ENCODE results near the gene SCYGR2.
"Not testable (repeated sequence)": the region's sequence is repeated elsewhere in the genome, so short reads cannot be mapped to it uniquely, and the experiment has no call there.

SCYGR2 gene, protein sequence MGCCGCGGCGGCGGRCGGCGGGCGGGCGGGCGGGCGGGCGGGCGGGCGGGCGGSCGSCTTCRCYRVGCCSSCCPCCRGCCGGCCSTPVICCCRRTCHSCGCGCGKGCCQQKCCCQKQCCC

DNA sequence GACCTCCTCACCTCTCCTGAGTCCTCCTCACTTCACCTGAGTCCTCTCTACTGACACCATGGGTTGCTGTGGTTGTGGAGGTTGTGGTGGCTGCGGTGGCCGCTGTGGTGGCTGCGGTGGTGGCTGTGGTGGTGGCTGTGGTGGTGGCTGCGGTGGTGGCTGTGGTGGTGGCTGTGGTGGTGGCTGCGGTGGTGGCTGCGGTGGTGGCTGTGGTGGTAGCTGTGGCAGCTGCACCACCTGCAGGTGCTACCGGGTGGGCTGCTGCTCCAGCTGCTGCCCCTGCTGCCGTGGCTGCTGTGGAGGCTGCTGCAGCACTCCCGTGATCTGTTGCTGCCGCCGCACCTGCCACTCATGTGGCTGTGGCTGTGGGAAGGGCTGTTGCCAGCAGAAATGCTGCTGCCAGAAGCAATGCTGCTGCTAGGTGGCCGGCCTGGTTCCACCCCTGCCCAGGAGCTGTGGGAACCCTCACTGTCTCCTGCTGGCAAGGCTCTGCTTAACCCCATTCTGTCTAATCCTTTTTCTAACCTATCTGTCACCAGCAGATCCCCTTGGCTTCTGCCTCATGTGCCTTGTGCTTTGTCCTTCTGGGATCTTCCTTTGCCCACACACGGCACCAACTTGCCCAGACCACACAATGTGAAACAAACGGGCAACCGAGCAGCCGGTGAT, at the start of gene SCYGR2:
Gene SCYGR2 (plus strand): TSS at position 59 of the 669 bp plus-strand sequence. CDS start 0 bp downstream, at position 59.
- not testable (repeated sequence) for DNase-seq

DNA sequence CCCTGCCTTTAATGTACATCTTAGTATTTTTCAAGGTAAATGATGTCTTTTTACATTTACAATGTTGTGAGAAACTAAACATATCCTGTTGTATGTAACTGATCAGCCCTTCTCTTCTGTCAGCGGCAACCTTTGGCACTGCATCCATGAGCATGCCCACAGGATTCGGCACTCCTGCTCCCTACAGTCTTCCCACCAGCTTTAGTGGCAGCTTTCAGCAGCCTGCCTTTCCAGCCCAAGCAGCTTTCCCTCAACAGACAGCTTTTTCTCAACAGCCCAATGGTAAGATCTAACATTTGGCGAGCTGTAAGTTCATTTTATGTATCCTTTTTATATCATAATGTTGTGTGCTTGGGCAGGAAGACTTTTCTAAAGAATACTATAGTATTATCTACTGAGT, 46.9 kb upstream of the SCYGR2 start:
- DNase-seq: no peak

DNA sequence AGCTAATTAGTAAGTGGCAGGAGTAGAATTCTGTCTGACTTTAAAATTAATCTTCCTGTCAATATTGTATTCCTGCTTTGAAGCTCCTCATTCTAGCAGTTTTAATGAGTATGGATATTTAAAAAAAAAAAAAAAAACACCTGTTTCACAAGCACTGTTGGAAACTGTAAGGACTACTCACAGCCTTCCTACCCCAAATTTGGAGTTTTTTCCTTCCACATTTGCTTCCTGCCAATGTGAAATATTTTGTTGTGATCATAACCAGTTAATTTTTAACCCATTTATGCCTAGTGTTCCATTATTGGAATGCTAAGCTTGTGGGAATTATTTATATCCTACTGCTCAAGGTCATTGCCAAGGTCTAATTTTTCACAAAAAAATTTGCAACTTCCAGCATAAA, 36.1 kb upstream of the SCYGR2 start:
- DNase-seq: no peak

DNA sequence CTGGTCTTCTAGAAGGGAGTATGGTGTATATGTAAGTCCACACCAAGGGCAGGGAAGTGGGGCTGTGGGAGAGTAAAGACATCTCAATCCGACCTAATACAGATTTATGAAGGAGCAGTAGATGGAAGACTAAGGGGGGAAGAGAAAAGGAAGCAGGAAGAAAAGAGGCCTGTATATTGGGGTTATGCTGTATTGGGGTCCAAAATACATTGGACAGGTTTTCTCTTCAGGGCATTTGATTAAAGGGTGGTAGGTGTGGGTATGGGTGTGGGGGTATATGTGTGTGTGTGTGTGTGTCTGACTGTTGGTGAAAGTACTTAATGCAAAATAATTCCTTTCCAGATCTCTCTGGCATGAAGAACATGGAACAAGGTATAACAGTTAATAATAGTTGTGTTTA, 33.6 kb upstream of the SCYGR2 start:
- no peak for DNase-seq

DNA sequence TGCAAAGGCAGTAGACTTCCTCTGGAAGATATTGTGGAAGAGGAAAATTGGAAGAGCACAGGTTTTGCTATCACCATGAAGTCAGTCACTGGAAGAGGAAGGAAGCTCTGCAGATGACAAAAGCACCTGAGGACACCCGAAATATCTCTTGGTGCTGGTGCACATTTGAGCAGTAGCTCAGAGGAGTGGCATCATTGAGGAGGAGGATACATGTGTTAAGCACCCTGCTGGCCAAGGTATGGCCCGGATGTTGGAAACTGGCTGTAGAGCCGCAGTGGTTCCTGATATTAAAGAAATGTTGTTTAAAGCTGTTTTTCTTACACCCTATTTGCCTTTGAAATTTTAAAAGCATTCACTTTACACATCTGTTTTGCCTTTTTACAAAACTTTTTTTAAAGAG, 32.7 kb upstream of the SCYGR2 start:
- DNase-seq: no peak

DNA sequence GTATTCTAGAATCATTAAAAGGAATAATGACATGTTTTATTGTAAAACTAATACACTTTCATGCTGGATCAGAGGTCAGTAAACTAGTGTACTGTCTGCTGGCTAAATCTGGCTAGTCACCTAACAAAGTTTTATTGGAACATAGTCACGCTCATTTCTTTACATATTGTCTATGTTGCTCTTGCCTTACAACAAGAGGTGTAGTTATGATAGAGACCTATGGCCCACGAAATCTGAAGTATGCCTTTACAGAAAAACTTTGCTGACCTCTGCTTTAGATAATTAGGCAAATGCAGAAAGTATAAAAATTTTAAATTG, 29.9 kb upstream of the SCYGR2 start:
- no peak for DNase-seq

DNA sequence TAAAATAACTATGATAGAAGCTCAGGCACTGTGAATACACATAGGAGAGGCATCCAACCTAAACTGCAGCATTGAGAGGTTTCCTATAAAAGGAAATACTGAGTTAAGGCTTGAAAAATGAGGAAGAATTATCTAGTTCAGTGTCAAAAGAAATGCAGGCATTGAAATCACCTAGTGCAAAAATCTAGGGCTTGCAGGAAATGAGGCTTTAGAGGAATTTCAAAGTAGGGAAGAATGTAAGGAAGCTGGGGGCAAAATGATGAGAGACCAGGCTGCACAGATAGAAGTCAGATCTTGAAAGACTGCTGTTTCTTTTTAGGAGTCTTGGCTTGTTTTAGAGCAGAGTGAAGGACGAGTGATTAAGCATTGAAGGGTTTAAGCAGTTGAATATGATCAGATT, 28.1 kb upstream of the SCYGR2 start:
- no peak for DNase-seq

DNA sequence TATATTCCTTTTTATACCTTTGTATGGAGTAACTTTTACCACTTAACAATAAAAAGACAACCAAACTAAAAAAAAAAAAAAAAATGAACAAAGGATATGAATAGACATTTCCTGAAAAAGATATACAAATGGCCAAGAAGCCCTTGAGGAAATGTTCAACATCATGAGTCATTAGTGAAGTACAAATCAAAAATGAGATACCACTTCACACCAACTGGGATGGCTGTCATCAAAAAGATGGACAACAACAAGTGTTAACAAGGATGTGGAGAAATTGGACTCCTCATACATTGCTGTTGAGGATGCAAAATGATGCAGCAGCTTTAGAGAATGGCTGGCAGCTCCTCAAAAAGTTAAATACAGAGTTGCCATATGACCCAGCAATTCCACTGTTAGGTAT, 22.6 kb upstream of the SCYGR2 start:
- DNase-seq: no peak

DNA sequence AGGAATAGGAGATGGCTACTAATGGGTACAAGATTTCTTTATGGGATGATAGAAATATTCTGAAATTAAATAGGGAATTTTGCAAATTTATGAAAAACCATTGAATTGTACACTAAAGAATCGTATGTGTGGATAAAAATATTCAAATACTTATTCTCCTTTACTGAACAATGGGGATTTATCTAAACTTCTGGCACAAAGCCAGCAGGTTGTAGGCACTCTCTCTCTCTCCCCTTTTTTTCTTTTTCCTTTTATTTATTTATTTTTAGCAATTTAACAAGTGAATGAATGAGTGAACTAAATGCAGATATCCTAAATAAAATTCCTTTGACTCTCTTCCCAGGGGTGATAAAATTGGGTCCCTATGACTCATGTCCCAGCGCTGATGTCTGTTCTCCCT, 21.9 kb upstream of the SCYGR2 start:
- DNase-seq: no peak

DNA sequence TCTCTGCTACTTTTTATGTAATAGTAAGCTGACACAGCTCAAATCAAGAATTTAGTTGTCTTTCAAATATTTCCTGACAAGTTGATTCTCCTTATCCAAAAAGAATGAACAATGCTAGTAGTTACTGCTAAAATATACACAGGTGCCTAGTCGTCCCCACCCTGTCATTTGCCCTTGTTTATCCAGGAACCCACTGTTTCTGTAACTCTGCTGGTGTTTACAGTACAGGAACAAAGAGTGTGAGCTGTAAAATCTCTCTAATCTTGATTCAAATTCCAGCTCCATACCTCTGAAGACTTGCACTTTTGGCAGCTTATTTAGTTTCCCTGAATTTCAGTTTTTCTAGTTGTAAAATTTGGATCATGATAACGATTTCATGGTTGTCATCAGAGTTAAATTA, 21.1 kb upstream of the SCYGR2 start:
- no peak for DNase-seq

DNA sequence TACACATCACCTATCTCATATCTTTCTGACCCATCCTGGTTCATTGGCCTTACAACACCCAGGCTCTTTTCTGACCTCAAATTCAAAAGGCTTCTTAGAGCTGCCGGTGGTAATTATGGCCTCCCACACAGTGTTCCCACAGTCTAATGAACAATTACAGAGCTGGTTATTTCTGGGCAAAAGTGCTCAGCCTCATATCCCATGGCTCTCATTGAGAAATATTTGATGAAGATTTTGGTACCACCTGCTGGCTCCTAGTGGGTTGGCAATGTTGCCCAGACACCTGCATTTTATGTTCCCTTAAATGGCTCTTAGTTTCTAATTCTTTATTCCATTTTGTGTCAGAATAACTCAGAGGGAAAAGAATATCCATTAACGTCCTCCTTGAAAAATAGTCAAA, 20.1 kb upstream of the SCYGR2 start:
- no peak for DNase-seq

DNA sequence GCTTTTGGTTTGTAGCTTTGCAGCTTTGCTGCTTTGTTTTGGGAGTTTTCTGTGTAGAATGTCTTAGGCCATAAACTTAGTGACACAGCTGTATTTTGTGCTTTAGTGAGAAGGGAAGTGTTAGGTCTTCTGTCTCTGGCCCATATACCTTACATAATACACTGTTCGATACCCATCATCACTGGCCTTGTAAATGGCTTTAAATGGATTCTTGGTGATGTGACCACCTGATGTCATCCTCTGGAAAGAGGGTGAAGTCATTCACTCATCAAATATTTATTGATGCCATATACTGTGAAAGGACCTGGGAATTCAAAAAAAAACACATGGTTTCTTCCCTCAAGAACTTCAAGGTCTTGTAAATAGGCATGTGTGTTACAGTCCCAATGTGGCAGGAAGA, 18.9 kb upstream of the SCYGR2 start:
- no peak for DNase-seq

DNA sequence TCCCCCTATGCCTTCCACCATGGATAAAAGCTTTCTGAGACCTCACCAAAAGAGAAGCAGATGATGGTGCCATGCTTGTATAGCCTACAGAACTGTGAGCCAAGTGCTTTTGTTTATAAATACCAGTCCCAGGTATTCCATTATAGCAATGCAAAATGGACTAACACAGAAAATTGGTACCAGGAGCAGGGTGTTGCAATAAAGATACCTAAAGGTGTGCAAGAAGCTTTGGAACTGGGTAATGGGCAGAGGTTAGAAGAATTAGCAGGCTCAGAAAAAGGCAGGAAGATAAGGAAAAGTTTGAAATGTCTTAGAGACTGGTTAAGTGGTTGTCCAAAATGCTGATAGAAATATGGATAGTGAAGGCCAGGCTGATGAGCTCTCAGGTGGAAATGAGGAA, 16.3 kb upstream of the SCYGR2 start:
- DNase-seq: no peak

DNA sequence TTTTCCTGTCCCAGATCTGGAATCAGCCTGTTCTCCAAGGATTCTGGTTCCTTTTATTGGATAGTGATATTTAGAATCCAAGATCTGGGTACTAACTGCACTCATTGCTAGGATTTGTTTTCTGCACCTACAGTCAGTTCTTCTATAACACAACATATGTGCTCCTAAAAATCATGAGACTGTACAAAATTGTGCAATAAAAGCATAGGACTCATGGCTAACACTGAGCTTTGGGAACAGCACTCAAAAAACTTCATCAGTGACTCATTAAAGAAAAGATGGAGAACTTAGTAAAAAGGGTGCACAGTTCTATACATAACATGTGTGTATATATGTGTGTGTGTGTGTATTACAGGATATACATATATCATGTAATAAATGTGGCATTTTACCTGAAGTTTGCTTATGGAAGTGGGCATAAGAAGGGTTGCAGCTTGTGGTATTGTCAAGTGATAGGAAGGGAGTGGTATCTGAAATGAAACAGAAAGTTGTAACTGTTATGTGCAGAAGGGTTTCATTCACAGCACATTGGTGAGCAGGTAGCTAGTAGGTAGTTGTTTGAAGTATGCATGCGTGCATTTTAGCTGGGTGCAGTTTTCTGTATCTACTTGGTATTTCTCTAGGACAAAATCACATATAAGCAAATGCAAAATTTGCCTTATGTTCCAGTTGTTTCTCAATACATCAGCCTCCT, 5.9 kb upstream of the SCYGR2 start:
- DNase-seq: no peak

DNA sequence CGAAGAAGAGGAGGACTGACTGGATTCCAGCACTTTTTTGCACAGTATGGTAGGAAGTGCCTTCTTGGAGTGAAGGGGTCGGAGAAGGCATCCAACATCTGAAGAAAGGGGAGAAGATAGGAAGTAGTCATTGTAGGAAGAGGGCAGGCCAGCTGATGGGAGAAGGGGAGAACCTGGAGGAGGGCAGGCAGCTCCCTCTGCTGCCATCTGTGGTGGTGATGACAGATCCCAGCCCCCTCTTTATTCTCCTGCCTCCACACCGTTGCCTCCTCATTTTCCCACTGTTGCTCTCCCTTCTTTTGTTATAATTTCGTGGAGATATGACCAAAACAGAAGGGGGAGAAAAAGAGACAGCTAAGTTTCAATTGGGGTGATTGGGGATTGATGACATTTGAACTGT, 2.9 kb upstream of the SCYGR2 start:
- DNase-seq: no peak

DNA sequence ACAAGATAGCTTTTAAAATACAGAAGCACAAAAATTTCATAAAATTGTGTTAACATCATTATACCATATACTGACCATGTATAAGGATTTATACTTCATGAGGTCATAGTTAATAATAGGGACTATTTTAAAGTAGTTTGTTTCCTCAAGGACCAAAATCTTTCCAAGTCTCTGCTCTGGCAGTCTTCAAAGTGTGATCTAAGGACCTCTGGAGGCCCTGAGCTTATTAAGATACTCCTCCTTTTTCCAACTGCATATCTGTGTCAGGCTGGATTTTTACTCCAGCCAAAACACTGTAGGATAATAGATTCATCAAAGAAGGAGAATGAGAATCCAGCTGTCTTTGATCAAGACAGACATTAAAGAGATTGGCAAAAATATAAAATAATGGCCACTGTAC, 1.7 kb upstream of the SCYGR2 start:
- no peak for DNase-seq

DNA sequence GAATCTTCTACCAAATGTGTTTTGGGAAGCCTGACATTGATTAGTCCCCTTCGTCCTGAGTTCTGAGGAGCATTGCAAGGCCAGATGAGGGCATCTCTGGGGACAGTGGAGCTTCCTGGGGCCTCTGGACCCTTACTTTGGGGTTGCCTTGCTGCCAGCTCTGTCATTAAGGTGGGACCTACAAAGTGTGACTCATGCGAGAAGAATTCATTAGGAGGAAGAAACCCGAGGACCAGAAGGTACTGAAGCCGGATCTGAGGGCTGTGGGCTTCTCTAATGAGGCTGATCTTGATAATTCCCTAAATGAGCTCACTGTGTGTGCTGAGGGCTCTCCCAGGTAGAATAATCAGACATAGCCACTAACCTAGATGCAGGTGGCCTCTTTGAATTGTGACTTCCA, 695 bp upstream of the SCYGR2 start:
- DNase-seq: no peak

DNA sequence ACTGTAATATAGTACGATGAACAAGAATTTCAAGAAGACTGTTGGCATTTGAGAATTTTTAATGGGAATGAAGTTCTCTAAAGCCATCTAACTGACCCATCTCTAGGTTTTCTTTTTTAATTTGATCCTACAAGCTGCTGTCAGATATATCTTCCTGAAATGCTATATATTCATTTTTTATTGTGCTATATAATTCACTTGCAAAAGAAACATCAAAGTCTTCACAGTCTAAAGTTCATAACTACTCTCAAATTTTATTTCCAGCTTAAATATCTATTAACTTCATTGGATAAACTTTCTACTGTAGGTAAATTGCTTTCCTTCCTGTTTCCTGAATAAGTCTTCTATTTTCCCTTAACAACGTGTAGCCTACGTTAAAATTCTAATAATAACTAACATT, 3.7 kb downstream of the SCYGR2 start:
- no peak for DNase-seq

DNA sequence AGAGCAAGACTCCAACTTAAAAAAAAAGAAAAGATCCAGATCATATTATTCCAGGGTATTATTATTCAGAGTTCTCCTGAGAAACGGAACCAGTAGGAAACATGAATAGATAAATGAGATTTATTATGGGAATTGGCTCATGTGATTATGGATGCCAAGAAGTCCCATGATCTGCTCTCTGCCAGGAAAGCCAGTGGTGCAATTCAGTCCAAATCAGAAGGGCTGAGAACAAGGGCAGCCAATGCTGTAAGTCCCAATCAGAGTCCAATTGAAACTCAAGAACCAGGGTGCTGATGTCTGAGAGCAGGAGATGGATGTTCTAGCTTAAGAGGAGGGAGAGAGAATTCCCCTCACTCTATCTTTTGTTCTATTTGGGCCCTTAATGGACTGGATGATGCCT, 7.8 kb downstream of the SCYGR2 start:
- DNase-seq: no peak

DNA sequence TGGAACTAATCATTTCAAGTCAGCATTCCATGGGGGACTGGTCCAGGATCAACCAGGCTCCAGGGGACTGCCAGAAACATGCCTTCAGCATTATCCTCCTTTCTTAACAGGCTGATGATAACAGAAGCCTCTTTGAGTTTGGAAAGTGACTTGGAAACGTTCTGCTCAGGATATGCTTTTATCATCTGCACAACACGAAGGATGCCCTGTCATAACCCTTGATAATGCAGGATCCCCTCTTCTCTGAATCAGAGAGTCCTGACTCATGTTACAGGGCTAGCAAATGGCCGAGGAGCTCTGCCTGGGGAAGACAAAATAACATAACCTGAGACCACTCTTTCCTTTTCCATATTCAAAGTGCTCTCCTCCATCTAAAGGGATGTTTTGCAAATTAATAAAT, 9.2 kb downstream of the SCYGR2 start:
- no peak for DNase-seq

DNA sequence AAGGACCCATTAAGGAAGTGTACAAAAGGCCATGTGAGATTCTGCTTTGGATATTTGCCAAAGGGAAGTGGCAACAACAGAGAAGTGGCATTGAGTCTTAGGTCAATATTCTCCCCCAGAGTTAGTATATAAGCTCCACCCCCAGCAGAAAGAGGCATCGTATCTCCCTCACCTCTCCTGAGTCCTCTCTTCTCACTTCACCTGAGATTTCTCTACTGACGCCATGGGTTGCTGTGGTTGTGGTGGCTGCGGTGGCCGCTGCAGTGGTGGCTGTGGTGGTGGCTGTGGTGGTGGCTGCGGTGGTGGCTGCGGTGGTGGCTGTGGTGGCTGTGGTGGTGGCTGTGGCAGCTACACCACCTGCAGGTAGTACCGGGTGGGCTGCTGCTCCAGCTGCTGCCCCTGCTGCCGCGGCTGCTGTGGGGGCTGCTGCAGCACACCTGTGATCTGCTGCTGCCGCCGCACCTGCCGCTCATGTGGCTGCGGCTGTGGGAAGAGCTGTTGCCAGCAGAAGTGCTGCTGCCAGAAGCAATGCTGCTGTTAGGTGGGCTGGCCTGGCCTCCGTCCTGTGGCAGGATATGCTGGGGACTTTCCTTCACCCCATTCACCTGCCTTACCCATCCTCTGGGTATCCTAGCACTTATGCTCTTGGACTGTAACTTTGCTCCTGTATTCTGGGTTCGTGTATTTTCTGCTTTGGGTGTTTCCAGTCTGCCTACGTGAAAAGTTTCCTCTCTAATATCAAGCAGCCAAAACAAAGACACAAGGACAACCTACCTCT, 10.1 kb downstream of the SCYGR2 start:
- no peak for DNase-seq

DNA sequence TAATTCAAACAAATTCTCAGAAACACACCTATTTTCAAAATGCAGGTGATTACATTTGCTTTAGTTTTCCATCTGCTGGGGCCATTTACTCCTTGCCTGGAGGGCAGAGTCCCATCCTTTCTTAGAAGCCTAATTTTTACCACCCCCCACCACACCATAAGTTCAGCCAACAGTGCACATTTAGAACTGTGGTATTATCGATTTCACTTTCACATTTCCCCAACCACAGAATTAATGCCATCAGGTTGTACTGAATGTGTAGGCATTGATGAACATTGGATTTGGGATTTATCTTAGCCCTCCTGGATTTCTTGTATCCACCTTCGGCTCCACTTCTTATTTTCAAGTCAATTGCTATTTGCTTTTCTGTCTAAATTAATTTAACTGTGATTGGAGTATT, 11.4 kb downstream of the SCYGR2 start:
- no peak for DNase-seq

DNA sequence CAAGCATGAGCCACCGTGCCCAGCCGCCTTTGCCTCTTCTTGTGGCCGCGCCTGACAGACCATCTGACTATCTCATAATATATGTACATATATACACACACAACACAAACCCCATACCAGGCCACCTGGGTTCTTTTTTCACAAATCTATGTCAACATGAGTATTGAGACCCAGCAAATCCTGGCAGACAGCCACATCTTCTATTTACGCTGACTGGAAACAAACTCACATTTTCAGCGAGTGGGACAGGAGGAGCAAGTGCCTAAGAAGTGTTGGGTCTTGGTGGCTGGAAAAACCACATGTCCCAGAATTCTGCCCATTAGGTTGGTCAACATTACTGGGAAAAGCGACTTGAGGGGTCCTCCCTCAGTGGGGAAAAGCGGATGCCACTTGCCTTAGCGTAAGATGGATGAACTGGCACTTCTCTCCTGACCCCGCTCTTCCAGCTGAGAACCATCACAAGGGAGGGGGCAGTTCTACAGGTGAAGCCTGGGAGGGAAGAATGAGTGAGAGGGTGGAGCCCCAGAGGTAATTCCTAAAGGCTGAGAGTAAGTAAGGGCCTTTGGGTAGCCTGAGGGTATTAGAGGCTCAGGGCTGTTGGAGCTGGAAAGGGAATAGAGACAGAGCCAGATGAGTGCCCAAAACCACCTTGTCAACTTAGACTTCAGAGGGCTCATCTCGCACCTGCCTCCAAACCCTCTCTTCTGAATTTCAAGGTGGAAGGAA, 14.0 kb downstream of the SCYGR2 start:
- DNase-seq: no peak

DNA sequence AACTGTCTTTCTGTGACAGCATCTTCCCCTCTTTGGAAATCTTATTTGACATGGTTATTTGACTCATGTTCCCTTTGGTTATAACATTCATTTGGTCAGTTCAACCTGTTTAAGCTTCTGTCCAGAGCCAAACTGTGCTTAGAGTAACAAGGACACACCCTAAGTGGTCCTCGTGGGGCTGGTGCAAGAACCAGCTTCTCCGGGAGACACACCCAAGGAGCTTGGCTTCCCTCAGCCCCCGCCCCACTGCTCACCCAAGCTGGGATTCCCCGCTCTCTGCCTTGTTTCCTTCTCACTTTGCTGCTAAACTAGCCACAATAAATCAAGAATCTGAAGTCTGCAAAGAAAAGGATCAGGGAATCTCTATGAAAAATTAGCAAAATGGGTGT, 14.6 kb downstream of the SCYGR2 start:
- DNase-seq: no peak

Measured in NCI-H446 (cell line).